Colonic mucosa (tissue), 4 donors: ENCODE data around the gene ACOT4. TPM values are rescaled to one million over a fixed set of nuclear protein-coding genes. Genes with fewer than 3 reads are reported as not detected.
"Not testable (repeated sequence)": the region's sequence is repeated elsewhere in the genome, so short reads cannot be mapped to it uniquely, and the experiment has no call there.

Experiments
- DNase-seq: peaks from one replicate; pipeline ENCODE4 v3.0.0-alpha.2; 2020
- H3K27ac ChIP-seq: fragments of 200-600 bp; one replicate; pipeline ENCODE4 v1.8.0; 2021
- H3K27me3 ChIP-seq: fragments of 200-600 bp; one replicate; pipeline ENCODE4 v1.8.0; 2021
- H3K36me3 ChIP-seq: fragments of 200-600 bp; one replicate; pipeline ENCODE4 v1.8.0; 2021
- H3K4me1 ChIP-seq: fragments of 200-600 bp; one replicate; pipeline ENCODE4 v1.8.0; 2021; ENCODE audit warnings: mild to moderate bottlenecking
- H3K4me3 ChIP-seq: fragments of 200-600 bp; one replicate; pipeline ENCODE4 v1.8.0; 2021
- H3K9ac ChIP-seq, 2 donors: one replicate each; pipeline ENCODE4 v1.7.0; 2013; ENCODE audit warnings: control low read depth in 2 of 2, low read depth in 2 of 2, low read length in 2 of 2
- H3K9me3 ChIP-seq: fragments of 200-600 bp; one replicate; pipeline ENCODE4 v1.8.0; 2021
- CTCF ChIP-seq: fragments of 200-600 bp; IDR thresholded peaks from one replicate; pipeline ENCODE4 v1.8.0; 2022; ENCODE audit warnings: antibody characterized with exemption, mild to moderate bottlenecking
- intact Hi-C: fragments of 100-400 bp; cut with DNase I; formaldehyde crosslinking; loops from one replicate; pipeline ENCODE4 v1.14.1; 2022
- total RNA-seq, 2 donors: library from RNA; stranded (reverse); fragmentation: NEBNext Ultra II Directional in 1 of 2; extraction: Animal tissue kit (Norgen Biotek cat#: 25700) in 1 of 2; gene quantifications; one replicate each; pipeline ENCODE4 v1.2.1, GENCODE V29; 2021
- donor health status: healthy.
- donor health status: DM: no; HTN: no; CAD: no.
- donor health status: DM: no; HTN: no; CAD: no.

The ACOT4 gene
- total RNA-seq, 2 donors from 2014 or later, result 2.9 to 3.3 TPM

GRCh38 chr14:73566935-73567334 is 24.7 kb upstream of the ACOT4 start:
- H3K36me3 ChIP-seq, H3K9me3 ChIP-seq, intact Hi-C loops, H3K27ac ChIP-seq, H3K9ac ChIP-seq, H3K4me3 ChIP-seq, DNase-seq, H3K27me3 ChIP-seq: not testable (repeated sequence)
- H3K4me1 ChIP-seq, result peaks cover 10% of the 10 kb centered on the region

- H3K4me1 ChIP-seq, result peaks cover 10% of the 10 kb centered on the region
- no peak overlapping the region for H3K9ac ChIP-seq
- TF ChIP-seq CTCF, result no peak
- no peak overlapping the region for H3K4me3 ChIP-seq
- H3K36me3 ChIP-seq, result no peaks in the 10 kb centered on the region
- H3K9me3 ChIP-seq, result no peaks in the 10 kb centered on the region
- DNase-seq, result no peak
- peak overlapping the region; percentile 89 for H3K27ac ChIP-seq
- intact Hi-C loops, result no loop called here
- H3K27me3 ChIP-seq, result no peaks in the 10 kb centered on the region
Observed at GRCh38 chr14:73567358-73567757, 24.3 kb upstream of the ACOT4 start.

- no peaks in the 10 kb centered on the region for H3K27me3 ChIP-seq
- intact Hi-C loops, result no loop called here
- no peak for TF ChIP-seq CTCF
- peaks cover 10% of the 10 kb centered on the region for H3K4me1 ChIP-seq
- no peak for DNase-seq
- H3K9me3 ChIP-seq, result no peaks in the 10 kb centered on the region
- H3K9ac ChIP-seq, result peak overlapping the region; percentile 52 to 81
- peak overlapping the region; percentile 89 for H3K27ac ChIP-seq
- no peaks in the 10 kb centered on the region for H3K36me3 ChIP-seq
- H3K4me3 ChIP-seq, result peak overlapping the region; percentile 65
Observed at GRCh38 chr14:73567951-73568885, 23.5 kb upstream of the ACOT4 start.

GRCh38 chr14:73568886-73569184 is 22.8 kb upstream of the ACOT4 start:
- H3K27me3 ChIP-seq, intact Hi-C loops, H3K36me3 ChIP-seq, DNase-seq, H3K9me3 ChIP-seq: not testable (repeated sequence)
- peak overlapping the region; percentile 52 to 81 for H3K9ac ChIP-seq
- peak overlapping the region; percentile 65 for H3K4me3 ChIP-seq
- H3K27ac ChIP-seq, result peak overlapping the region; percentile 89
- H3K4me1 ChIP-seq, result peaks cover 10% of the 10 kb centered on the region

- H3K9me3 ChIP-seq, intact Hi-C loops, H3K27me3 ChIP-seq, H3K36me3 ChIP-seq: not testable (repeated sequence)
- H3K4me3 ChIP-seq, result peak within 1 kb of the TSS; percentile 65
- H3K4me1 ChIP-seq, result peaks cover 10% of the 10 kb centered on the region
- H3K27ac ChIP-seq, result peak within 1 kb of the TSS; percentile 89
- peak; percentile 86 for DNase-seq
- peak within 1 kb of the TSS; percentile 52 to 81 for H3K9ac ChIP-seq
Observed at GRCh38 chr14:73569185-73569958, 22.3 kb upstream of the ACOT4 start, which contains the start of gene ACOT2. Gene ACOT2, plus strand, starts transcription at chr14:73569213. Its CDS starts 28 bp downstream, at chr14:73569241.

GRCh38 chr14:73570913-73571312 is 20.8 kb upstream of the ACOT4 start:
- peak; percentile 75 for DNase-seq
- H3K9me3 ChIP-seq, intact Hi-C loops: not testable (repeated sequence)

GRCh38 chr14:73573034-73573433 is 18.6 kb upstream of the ACOT4 start:
- H3K36me3 ChIP-seq, H3K9me3 ChIP-seq, H3K4me3 ChIP-seq, intact Hi-C loops, H3K4me1 ChIP-seq, DNase-seq, H3K9ac ChIP-seq, H3K27ac ChIP-seq, H3K27me3 ChIP-seq: not testable (repeated sequence)

More at GRCh38 chr14:73570913-73571312, 20.8 kb upstream of the ACOT4 start:
- peak; percentile 63 for TF ChIP-seq CTCF
- not testable (repeated sequence) for H3K27ac ChIP-seq, H3K9ac ChIP-seq, H3K36me3 ChIP-seq, H3K27me3 ChIP-seq, H3K4me3 ChIP-seq
- H3K4me1 ChIP-seq, result peaks cover 10% of the 10 kb centered on the region

- H3K36me3 ChIP-seq, H3K27ac ChIP-seq, intact Hi-C loops, DNase-seq, H3K9ac ChIP-seq, H3K4me3 ChIP-seq, H3K4me1 ChIP-seq, H3K9me3 ChIP-seq, H3K27me3 ChIP-seq: not testable (repeated sequence)
Observed at GRCh38 chr14:73573740-73574139, 17.9 kb upstream of the ACOT4 start.

- H3K27ac ChIP-seq, H3K4me1 ChIP-seq, H3K9ac ChIP-seq, H3K36me3 ChIP-seq, H3K9me3 ChIP-seq, intact Hi-C loops, H3K4me3 ChIP-seq, DNase-seq, H3K27me3 ChIP-seq: not testable (repeated sequence)
Observed at GRCh38 chr14:73574251-73574650, 17.4 kb upstream of the ACOT4 start.
